ENCODE data around the gene HSD17B2.

Gene HSD17B2

DNA sequence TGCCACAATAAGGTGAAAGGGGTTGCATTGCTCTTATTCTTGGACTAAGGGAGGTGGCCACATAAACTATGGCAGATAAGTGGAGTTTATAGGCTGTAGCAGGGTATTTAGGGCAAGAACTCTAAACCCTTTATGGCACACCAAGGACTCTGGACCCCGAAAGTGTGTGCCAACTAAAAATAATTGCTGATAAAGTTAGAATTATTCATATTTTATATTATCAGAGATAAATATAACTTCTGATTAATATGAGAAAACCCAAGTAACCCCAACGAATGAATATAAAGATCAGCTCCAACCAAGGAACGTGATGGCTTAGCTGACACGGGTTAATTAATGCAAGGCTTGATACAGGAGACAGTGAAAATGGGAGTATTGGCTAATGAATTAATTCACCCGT lies 15.0 kb upstream of the HSD17B2 start:
- no peak for DNase-seq

DNA sequence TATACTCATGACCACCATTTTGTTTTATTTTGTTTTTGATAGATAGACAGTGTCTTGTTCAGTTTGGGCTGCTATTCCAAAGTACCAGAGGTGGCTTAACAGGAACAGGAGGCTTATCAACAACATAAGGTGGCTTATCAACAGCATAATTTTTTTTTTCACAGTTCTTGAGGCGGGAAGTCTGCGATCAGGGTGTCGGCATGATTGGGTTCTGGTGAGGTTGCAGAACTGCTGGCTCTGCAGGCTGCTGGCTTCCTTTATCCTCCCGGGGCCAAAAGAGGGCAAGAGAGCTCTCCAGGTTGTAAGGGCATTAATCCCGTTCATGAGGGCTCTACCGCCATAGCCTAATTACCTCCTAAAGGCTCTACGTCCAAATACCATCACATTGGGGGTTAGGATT lies 11.8 kb upstream of the HSD17B2 start:
- no peak for DNase-seq

DNA sequence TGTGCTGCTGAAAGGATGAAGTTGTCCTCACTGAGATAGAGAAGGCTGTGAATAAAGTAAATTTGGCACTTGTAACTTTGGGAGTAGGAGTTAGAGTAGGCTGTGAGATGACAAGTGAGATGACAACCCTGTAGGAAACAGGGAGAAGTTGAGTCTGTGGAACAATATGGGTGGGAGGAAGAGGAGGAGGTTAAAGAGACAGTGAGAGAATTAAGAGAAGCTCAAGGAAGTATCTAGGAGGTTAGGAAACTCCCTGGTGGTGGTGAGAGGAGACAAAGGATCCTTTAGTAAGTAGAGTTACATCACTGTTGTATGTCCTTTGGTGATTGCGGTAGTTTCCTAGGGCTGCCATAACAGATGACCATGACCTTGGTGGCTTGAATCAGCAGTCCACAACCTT lies 10.7 kb upstream of the HSD17B2 start:
- DNase-seq = no peak

DNA sequence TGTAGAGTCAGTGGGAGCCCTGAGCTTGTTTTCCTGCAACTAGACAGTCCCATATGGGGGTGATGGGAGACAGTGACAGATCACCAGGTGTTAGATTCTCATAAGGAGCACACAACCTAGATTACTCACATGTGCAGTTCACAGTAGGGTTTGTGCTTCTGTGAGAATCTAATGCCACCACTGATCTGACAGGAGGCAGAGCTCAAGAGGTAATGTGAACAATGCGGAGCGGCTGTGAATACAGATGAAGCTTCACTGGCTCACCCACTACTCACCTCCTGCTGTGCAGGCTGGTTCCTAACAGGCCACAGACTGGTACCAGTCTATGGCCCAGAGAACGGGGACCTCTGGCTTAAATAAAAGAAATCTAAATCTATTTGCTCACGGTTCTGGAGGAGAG lies 10.2 kb upstream of the HSD17B2 start:
- DNase-seq = no peak

DNA sequence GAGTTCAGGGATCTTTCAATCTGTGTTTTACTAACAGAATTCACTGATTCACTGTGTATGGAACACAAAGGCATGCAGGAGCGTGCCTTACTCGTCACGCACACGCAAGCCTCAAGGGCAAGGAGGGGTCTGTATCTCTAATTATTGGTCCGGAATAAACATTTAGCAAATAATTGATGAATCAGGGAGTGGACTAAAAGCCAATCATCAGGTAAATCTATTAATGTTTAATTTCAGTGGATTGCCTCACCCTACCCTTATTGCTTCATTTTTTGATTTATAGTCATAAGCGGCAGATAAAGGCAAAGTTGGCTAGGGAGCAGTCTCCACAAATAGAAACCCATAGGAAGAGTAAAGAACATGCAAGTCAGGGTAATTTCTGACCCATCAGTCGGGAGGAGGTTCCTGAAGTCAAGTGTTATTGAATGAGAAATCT lies 7.4 kb upstream of the HSD17B2 start:
- DNase-seq = no peak

DNA sequence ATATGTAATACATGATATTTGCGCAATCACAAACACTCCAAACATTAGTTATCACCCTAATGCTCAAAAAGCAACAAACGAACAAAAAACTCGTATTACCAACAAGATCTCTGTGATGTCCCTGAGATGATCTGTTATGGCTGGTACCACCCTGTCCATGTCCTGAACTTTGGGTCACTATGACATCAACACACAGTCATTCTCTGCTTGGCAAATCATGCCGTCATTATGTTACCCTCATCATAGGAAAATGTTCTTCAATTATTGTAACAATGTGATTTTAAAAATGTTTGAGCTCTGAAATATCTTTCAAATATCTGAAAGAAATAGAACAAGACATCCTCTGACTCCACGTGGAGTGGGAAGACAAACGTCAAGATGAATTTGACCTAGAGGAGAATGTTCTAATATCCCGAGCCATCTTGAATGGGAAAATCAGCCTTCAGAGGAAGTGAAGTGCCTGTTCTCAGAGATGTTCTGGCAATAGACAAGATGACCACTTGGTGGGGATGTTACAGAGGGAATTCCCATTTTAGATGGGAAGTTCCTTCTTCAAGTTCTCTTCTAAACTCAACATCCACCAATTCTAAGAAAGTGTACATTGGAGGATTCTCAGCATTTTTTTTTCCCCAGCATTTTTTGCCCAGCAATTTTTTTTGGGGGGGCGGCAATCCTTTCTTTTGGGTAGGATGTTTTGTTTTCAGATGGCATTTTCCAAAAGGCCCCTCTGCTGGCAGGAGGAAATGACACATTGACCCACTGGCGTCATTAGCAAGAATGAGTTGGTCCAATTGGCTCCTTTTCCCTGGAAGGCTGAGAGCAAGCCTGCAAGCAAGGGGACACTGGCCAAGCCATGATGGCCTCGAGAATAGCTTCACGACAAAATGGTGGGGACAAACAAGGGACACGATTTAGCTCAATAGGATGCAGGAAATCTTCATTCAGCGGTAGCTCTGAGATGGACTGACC lies 3.7 kb upstream of the HSD17B2 start:
- DNase-seq = peak; percentile 29

DNA sequence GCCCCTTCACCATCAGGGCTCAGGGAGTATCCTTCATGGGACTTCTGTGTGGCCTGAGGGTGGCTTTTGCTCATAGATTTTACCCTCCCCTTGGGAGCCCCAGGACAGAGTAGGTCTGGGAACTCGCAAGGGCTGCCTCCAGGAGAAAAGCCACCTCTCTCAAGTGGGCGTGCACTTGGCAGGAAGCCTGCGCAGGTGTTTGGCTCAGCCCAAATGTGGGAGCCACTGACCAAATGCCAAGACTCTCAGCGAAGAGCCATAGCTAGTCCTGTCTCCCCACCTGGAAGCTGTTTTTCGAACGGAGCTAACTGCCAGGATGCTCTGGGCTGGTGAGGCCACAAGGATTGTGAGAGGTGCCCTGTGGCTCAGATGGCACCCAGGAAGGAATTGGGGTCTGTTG lies 2.0 kb upstream of the HSD17B2 start:
- no peak for DNase-seq

DNA sequence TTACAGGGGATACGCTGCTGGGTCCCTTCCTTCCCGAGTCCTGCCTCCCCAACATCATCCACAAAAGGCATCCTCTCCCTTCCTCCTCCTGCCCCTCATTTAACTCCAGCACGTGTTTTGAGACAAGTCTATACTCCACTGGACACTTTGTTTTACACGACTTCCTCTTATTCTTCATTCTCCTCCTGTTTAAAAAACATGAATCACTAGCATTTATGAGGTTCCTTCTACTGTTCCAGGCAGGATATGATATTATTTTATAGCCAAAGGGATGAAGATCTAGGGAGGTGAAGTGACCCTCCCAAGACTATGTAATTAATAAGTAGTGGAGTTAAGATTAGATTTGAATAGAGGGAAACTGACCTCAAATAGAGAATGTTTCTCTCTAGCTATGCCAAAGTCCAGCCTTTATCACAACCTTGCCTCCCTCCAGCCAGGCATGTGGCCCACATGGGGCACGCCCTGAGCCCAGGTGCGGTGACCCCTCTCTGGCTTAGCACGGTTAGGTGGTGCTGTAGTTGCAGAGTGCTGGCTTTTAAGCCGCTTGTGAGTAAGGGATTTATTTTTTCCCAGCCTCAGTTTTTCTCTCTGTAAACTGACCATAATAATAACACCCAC lies 1.3 kb upstream of the HSD17B2 start:
- no peak for DNase-seq

DNA sequence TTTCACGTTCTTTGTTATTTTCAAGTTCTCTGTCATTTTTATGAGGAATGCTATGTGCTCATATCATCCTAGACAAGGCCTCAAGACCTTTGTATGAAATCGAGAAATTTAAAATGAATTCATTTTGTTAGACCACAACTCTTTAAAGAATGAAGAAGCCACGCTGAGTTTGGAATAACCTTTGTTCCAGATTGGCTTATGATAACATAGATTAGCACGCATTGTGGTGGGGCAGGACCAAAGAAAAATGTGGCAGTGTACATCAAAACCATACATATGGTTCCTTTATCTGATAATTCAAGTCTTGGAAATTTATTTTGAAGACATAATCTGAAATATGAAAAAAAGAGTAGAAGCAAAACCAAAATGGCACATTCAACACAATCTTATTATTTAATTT lies 2.2 kb downstream of the HSD17B2 start:
- no peak for DNase-seq

DNA sequence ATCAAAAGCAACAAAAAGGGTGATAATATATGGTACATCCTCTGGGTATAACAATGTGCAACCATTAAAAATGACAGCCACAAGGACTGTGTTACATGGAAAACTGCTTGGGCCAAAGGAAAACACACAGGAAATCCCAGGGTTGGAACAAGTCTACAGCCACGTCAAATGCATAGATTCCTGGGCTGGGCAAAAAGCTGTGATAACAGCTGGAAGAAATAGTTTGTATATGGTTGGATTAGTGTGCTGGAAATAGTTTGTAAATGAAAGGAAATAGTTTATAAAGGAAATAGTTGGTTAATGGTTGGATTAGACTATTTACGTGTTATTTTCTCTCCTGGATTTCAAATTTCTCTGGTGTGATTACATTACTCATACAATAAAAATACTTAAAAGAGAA lies 2.6 kb downstream of the HSD17B2 start:
- no peak for DNase-seq

DNA sequence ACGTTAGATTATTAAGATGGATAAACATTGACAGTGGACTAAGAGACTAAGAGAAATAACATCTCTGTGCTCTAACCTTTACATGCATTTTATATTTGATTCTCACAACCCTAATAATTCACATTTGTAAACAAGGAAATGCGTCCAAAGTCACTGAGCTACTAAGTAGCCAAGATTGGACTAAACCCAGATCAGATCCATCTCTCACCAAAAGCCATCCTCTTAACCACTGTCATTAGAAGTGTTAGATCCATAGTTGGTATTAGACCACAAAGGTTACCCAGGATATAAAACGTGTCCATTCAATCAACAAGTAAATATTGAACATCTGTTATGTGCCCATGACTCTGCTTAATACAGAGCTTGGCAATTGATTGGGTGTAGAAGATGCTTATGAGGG lies 5.2 kb downstream of the HSD17B2 start:
- DNase-seq = no peak

DNA sequence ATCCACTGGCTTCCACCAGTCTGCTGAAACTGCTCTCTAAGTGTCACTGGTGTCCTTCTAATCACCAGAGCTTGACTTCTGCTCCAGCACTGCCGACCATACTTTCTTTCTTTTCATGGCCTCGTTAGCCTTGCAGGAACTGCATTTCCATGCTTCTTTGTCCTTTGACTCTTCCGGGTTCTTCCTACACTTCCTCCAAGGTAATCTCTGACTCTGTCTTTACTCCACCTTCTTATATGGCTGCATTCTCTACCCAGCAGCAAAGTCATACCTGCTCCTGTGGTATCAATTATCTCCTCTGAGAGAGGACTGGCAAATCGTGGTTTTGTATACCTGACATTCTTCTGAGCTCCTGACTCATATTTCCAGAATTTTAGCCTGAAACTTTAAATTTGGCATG lies 6.5 kb downstream of the HSD17B2 start:
- no peak for DNase-seq

DNA sequence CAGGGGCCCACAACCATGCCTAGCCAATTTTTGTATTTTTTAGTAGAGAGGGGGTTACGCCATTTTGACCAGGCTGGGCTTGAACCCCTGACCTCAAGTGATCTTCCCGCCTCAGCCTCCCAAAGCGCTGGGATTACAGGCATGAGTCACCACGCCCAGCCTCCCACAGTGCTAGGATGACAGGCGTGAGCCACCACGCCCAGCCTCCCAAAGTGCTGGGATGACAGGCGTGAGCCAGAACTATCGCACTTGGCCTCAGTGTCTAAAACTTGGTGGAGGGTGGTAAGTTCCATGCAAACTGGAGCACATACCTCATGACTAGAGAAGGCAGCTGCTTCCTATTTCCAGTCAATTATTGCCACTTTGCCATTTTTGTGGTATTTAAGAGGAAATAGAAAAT lies 7.1 kb downstream of the HSD17B2 start:
- no peak for DNase-seq

DNA sequence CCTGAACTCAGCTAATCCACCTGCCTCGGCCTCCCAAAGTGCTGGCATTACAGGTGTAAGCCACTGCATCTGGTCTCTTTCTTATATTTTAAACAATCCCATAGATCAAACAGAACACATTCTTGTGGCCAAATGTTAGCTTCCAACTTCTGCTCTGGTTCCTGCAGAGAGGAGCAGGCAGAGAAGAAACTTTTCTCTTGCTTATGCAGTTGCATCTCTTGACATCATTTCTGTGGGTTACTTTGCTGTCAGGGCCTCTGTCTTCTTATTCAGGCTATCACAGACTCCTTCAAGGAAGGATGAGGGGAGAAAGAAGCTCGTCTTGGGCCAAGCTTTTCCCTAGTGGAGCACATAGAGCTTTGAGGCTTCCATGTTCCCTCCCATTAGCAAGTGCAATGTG lies 7.8 kb downstream of the HSD17B2 start:
- no peak for DNase-seq

DNA sequence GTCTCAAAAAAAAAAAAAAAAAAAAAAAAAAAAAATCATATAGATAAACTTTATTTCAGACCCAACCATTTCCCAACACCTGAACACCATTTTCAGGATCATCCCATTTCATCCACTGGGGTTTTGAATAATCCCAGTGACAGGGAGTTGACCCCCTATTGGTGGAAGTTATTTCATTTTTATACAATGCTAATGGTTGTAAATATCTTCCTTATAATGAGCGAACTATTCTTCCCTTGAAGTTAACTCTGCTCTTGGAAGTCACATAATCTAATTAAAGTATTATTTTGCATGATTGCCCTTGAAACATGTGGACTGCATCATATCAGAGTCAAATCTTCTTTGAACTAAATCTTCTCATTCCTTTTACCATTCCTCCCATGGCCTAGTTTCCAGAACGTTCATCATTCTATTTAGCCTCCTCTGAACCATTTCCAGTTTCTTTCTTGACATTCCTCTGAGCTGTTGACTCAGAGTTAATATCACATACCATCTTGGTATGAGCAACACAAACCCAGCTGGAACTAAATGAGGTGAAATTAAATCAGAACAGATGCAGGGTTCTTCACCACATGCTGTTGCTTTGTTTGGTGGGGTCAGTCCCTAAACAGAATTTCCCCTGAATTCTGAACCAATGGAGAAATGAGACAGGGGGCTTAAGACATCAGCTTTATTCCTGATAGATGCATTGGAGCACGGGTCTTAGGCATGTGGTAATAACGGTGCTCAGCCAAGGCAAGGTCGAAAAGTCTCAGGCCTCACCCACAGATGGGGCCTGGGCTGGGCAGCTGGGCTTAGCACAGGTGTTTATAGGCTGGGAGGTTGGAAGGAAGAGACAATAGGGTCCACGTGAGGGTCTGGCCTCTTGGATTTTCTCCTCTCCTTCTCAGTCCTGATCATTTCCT lies 8.9 kb downstream of the HSD17B2 start:
- no peak for DNase-seq

DNA sequence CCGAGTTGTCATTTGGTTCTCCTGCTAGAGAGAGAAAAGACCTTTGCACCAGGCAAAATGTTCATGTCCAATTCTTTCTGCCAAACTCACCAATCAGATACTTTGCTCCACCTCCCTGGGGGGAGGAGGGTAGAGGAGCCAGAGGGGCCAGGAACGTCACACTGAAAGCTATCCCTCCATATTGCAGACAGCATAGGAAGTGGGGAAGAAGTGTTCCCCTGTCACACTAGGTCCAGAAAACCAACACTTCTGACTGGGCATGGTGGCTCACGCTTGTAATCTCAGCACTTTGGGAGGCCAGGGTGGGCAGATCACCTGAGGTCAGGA lies 9.5 kb downstream of the HSD17B2 start:
- DNase-seq = no peak

DNA sequence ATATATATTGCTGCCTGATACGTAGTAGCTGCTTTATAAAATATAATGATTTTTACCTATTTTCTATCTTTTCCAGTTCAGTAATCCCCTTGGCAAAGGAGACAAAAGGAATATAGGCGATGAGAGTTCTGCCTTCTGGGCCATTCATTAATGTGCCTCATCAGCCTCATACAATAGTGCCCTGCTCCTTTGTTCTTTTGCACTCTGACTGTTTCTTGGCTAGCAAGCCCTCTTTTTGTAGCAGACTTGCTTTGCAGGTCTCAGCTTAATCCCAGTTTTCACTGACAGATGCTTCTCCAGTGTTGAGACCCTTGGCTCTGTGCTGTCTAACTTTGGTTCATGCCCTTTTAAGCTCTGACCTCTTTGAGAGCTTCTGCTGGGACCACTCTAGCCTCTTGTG lies 10.4 kb downstream of the HSD17B2 start:
- no peak for DNase-seq

DNA sequence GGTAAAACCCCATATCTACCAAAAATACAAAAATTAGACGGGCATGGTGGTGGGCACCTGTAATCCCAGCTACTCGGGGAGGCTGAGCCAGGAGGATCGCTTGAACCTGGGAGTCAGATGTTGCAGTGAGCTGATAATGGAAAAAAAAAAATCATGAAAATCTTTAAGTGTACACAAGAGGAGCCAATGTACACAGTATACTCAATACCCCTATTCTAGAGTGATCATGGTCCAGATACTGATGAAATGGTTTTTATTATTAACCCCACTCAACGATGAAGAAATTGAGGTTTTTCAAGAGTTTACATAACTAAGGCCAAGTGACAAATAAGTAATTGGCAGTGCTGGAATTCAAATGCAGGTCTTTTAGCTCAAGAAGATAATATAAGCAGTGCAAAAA lies 11.5 kb downstream of the HSD17B2 start:
- DNase-seq = no peak

DNA sequence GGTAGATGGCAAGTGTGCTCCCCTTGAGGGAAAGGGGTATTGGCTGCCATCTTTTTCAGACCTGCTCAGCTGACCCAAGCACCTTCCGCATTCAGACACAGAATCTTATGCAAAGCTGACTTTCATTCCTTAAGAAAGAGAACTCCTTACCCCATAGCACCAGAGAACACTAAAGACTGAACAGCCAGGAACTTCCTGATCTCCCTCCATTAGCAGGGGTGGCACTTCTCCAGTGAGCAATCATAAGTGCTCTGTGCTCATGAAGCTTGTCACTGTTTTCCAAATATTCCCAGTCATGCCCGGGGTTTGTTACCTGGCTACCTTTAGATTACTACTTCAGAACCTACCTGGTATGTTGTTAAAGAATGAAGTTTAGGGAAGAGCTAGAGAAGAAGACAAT lies 11.9 kb downstream of the HSD17B2 start:
- no peak for DNase-seq

DNA sequence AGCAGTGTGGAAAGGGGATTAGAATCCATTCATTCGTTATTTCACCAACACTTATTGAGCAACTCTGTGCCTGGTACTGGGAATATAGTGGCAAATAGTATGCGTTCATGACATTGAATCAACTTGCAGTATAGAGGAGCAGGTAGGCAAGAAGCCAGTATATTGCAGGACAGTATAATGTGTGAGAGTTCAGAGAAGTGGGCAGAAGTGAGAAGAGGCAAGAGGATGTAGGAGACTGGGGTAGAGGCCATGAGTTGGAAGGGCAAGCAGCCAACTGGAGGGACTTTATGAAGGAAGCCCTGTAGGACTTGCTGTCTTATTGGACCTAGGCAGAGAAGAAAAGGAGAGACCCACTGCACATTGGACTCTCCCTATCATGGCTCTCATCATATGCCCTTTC lies 12.3 kb downstream of the HSD17B2 start:
- DNase-seq = no peak

DNA sequence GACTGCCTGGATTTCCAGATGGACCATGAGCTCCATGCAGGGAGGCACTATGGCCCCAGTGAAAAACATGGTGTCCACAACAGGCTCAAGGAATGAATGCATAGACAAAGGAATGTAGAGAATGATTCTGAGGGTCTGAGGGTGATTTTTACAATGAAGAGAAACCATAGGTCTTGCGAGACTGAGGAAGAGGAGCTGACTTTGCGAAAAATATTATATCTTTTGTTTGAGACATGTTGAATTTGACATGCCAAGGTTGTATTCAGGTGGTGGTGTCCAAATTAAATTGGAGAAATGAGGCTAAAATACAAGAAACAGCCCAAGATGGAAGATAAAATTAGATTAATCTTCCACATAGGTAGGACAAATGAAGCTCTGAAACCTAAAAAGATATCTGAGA lies 12.7 kb downstream of the HSD17B2 start:
- DNase-seq = no peak

DNA sequence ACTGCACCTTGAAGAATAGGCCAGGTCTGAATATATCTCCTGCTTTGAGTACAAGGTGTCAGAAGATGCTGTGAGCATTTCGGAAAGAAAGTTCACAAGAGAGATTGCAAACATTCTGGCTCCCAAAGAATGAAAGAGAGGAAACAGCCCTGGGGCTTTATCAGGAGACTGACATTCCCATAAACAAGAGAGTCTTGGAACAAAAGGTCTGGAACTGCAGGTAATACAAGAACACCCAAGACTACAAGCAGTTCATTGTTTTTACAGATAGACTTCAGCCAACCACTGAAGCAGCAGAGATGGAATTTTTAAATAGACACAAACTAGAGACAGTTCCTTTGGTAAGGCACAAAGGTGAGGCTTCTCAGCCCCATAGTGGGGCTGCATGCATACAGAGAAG lies 14.4 kb downstream of the HSD17B2 start:
- DNase-seq = no peak

DNA sequence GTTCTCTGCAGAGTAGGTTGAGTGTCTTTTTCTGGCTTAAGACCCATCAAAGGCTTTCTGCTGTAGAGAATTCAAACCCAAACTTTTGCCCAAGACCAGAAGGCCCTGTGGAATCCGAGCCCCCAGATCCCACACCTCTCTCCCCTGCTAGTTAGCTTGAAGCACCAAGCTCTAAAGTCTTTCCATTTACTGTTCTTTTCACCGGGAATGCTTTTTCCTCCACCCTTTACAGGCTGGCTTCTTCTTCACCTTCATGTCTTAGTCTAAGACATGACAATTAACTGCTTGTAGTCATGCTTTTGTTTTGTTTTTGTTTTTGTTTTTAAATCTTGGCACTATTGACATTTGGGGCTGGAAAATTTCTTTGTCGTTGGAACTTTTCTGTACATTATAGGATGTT lies 15.5 kb downstream of the HSD17B2 start:
- no peak for DNase-seq

DNA sequence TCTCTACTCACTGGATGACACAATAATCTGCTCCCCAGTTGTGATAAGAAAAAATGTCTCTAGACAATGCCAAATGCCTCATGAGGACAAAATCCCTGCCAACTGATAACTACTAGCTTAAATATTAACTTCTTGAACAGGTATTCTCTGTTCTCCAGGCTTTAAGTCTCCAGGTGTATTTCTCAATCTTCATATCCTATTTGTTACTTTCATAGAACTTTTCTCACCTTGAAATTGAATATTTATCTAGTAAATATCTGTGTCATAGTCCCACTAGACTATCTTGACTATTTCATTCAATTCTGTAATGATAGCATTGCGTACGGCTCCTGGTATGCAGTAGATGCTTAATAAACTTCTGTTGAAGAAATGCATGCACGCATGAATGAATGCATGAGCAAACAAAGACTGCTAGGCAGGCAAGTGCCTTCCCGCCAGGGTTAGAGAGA lies 15.9 kb downstream of the HSD17B2 start:
- no peak for DNase-seq
